GM18511 (cell line): ENCODE results near the gene SLC12A7.
A peak's percentile ranks its signal among the peaks of the same experiment; 100 is the strongest.

Experiments
- ATAC-seq: cut with Tn5 transposase; IDR thresholded peaks from one replicate; pipeline ENCODE4 v1.9.1; 2021; ENCODE audit warnings: mild to moderate bottlenecking, moderate library complexity; ENCODE audit not compliant: unreplicated experiment

Gene SLC12A7

DNA sequence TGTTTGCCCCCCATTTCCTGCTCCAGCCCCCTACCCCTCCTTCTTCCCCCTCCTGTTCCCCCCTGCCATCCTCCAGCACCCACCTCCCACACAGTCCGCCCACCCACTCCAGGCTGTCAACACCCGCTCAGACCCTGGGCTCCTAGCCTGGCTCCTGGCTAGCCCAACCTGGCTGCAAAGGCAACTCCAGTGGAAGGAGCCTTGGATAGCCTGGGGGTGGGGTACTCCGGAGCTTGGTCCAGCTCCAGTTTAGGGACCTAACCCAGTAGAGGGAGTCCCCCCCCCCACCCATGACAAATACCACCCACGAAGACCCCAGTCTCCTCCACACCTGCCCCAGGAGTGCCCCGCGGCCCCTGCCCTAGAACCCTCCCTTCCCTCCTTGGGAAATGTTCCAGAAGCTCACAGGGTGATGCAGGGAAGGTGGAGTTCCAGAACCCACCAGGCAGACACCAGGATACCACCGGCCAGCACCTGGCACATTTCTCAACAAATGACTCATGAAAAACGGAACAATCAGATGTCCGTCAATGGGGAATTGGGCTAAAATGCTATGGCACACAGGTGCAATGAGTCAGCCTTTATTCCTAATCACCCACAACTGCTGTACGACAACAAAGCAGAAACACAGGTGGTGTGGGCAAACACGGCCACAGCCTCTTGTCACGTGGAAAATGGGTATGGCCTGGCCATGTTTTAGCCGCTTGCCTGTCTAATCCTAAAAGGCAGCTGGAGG, 901 bp upstream of the SLC12A7 start:
- no peak for ATAC-seq

DNA sequence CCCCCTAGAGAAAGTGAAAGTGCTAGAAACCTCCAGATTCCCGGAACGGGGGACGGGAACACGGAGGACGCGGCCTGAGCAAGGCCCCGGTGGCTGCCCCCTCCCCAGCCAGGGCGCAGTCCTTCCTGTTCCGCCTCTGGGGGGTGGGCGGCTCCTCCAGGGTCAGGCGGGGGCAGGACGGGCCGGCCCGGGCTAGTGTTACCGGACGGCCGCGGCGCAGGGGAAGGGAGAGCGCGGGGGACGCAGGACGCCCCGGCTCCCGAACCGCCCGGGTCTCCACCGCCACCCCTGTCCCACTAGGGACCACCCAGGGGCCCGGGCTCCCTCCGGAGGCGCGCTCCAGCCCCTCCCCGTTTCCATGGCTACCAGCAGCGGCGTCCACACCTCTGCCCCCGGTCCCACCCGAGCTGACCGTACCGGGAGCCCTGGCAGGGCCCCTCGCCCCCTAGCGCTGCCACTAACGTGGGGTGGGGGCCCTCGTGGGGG, 579 bp downstream of the SLC12A7 start:
- ATAC-seq, result peak; percentile 37

DNA sequence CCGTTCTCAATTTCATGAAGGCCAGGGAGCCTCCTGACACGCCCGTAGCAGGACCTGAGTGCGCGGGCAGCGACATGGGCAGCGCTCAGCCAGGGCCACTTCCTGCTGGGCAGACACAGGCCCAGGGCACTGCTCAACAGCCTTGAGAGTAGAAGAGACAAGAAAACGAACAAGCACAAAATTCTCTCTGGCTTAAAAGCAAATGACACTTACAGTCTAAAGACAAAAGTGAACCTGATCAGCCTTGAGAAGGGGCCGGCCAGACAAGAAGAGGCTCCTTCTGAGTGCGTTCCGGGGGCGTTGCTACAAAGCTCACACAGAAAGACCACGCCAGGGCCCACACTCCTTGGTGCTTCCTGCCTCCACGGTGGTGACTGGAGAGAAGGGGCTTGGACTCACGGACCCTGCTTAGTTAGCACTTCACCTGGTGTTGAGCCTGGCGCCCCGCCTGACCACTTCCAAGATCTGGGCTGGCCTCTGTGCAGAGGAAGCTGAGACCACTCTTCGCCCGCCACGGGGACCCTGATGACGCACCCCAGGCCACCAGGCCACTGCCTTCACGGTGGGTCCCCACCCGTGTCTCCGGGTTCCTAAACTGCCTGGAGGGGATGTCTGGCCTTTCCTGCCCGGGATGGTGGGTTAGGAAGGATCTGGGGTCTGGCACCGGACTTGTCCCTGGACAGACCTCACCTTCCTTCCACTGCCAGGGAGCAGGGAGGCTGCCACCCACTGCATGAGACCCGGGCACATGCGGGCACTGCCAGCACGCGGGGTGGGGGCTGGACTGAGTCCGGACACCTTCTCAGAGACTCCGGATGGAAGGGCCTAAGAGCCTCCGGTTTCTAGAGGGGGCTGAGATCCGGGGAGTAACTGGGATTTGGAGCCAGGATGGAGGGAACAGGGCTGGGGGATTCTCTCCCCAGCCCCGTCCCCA, 1.3 kb downstream of the SLC12A7 start:
- ATAC-seq, result peak; percentile 31

DNA sequence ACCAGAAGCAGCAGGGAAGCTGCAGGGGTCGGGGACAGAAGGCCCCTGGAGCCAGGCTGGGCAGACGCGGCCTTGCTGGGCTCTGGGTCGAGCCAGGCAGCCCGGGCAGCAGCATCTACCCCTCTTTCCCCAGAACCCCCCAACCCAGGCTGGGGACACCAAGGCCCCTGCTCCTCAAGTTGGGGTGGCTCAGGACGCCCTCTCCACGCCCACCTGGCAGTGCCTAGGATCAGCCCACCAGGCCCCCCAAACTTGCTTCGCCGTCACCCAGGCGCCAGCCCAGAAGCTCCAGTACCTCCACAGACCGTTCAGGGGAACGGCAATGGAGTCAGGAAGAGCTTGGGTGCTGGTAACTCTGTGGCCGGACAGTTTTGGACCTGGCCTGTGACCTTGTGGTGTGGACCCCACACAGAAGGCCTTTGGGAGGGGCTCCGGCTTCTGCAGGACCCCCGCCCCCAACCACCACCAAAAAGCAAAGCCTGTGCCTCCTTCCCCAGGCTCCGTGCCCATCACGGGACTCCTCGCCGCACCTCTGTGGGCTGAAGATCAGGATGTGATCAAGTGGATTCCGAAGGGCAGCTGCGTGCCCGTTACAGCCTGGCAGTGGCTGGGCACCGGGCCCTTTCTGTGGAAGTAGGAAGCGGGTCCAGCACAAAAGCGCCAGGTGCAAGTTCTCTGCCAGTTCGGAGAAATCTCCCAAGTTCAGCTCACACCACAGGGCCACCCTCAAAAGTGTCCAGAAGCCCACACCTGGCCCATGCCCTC, 2.1 kb downstream of the SLC12A7 start:
- ATAC-seq, result no peak

DNA sequence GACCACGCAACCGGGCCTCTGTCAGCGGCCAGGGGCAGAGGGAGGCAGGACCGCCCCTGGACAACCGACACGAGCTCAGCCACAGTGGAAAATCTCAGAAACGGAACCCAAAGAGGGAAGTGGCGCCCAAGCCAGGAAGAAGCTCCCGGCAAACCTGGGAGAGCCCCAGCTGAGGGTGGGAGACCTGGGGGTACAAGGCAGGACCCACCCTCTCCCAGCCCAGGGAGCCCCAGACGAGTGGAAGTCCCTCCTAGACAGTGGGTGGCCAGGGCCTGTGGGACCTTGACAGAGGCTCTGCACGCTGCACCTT, 3.0 kb downstream of the SLC12A7 start:
- no peak for ATAC-seq

DNA sequence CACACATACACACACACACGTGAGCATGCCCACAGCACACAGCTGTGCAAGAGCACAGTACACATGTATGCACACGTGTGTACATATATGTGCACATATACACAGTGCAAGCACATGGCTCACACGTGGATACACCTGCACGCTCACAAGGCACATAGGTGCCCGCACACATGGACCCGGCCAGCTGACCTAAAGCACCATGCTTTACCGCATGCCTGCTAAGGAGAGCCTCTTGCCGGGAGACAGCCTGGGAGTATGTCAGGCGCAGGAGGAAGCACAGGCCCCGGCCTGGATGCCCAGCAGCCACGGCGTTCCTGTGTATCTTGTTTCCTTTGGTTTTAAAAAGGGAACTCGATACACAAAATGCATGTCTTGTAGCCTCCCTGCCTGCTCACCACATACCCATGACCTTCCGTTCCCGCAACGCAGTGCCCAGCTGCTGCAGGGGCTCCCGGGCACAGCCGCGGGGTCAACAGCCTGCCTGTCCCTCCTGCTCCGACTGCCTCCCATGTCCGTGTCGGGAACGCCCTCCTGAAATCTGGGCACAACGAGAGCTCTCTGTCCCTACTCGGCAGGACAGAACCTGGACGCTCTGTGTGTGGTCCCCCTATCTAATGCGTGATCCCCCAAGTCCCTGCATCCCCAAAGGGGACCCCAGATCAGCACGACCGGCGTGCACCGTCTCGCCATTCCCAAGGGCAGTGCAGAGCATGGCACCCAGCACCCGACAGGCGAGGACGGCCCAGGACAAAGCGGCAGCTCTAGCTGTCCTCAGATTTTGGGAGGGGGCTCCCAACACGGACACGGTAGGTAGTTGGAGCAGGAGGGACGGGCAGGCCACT, 3.6 kb downstream of the SLC12A7 start:
- ATAC-seq, result no peak

DNA sequence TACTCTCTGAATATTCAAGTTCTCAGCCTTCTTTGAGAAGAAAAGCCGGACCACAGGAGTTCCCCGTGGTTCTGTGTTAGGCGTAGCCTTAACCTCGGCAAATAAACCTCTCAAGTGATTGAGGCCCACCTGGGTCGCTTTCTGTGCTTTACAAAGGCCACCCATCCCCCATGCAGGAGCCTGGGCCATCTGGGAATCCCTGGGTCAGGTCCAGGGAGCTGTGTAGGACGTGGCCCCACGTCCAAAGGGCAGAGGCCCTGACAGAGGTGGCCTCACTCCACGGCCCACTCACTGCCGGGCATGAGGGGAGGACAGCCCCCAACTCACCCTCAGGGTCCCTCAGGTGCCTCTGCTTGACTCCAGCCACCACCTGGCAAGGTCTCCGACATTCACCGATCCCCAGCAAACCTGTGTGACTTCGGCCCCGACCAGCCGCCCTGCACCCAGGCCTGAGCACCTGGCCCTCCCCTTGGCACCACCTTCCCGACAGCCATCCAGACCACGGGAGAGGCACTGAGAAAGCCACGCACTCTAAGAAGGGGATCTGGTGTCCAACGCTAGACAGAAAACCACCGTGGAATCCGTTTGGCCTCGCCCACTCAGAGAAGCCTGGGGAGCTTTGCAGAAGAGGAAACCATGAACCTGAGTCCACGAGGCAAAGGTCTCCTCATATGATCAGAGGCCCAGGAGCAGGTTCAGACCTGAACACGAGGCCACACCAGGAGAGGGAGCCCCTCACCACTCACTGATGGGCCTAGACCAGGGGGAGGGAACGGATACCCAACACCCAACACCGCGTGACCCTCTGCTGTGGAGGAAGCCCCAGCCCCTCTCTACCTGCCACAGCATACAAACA, 4.5 kb downstream of the SLC12A7 start:
- ATAC-seq, result no peak

DNA sequence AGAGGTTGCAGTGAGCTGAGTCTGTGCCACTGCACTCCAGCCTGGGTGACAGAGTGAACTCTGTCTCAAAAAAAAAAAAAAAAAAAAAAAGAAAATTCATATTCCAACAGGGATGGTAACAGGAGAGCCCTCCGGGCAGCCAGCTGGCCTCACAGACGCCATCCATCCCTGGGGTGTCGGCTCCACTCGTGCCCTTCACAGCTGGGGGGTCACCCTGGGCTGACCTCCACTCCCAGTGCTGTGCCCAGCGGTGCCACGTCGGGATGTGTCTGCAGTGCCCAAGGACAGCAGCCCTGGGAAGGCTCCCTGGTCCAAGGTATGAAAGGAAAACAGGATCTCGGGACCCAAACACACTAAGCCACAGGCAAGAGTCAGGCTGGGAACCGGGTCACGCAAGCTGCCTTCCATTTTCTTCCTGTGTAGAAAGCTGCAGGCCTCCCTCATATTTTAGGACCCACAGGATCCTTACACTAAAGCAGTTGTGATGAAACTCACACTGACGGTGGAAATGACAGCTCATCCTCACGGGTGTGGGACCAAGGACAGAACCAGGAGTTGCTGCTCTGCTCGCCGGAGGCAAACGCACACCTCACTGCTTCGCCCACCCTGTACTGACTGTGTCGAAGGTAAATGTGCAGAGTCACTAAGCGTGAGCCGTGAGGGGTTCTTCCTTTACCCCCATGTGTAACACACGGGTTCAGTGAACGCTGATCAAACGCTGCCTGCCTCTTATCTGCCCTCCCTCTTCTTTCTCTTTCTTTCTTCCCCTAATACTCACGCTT, 5.3 kb downstream of the SLC12A7 start:
- no peak for ATAC-seq

DNA sequence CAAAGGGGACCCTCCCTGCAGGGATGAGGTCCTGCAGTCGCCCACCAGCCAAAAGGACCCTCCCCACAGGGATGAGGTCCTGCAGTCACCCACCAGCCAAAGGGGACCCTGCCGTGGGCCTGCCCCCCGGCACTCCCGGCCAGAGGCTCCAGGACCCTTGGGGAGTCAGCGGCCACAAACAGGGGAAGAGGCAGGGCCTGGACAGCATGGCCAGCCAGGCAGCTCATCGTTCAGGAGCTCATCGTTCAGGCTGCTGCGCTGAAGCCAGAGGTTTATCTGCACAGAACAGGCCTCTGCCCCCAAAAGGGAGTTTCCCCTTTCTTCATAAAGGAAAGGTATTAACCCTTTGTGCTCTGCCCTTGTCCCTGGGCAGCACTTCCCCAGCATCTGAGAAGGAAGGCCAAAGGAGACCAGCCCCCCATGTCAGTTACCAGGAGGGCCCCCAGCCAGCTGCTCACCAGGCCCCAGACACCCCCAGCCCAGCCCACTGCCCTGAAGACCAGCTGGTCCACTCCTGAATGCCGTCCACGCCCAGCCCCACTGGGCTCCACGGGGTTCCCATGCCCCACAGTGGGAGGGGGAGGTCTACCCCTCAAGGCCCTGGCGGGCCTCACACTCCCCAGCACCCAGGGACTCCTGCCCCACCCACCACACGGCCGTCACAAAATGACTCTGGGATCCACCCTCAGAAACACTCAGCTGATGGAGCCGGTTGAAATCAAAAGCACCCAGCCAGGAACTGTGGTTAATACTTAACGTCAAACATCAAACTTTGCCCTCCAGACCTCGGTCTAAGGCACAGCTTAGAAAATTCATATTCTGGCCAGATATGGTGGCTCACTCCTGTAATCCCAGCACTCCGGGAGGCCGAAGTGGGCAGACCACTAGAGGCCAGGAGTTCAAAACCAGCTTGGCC, 6.3 kb downstream of the SLC12A7 start:
- ATAC-seq, result peak; percentile 71

DNA sequence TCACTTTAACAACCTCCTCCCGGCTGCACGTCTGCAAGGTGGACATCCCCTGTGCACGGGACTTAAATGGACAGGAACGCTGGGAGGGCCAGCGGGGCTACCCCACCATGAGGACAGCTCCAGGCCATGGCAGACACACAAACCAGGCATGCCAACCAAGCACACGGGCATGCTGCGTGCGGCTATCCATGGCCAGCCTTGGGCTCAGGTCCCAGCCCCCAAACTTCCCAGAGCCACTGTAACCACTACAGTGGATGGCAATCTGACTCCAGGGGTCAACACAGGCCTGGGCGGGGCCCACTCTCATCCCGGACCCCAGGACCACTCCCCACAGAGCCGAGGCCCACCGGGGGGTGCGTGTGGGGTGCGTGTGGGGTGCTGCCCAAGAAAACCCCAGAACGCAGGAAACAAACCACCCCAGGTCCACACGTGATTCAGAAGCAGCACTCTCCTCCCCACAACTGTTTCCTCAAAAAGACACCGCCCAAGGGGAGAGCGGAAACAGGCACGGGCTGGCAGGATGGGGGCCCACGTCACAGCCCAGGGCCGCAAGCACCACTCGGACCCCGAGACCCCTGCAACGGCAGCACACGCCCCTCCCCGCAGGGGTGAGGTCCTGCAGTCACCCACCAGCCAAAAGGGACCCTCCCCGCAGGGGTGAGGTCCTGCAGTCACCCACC, 7.4 kb downstream of the SLC12A7 start:
- ATAC-seq, result peak; percentile 54

DNA sequence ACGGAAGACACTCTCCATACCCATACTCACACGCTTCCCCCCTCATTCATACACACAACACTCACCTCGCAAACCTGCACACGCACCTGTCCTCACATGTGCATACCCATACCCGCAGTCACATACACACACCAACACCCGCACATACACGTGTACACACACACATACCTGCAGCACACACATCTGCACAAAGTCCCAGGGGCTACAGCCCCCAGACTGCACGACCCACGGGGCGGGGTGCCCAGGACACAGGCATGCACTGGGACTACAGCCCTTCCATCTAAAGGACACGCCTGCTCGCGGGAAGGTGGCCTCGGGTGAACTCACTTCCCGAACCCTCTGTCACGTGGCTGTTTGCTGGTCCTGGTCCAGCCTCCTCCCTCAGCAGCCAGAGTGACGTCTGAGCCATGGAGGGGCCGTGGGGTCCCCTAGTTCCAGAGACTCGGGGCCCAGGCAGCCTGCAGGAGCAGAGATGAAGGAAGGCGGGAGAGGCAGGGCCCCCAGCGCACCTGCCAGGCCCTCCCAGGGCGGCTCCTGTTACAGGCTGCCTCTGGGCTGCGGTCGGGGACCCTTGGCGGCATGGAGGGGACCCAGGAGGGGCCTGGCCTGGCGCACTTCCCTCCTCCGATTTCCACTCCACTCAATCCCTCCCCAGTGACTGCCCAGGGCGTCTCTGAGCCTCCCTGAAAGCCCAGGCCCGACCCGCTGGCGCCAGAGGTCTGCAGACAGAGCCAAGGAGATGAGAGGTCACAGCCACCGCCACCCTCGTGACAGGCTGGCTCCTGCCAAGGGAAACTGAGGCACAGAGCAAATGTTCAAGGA, 8.1 kb downstream of the SLC12A7 start:
- no peak for ATAC-seq

DNA sequence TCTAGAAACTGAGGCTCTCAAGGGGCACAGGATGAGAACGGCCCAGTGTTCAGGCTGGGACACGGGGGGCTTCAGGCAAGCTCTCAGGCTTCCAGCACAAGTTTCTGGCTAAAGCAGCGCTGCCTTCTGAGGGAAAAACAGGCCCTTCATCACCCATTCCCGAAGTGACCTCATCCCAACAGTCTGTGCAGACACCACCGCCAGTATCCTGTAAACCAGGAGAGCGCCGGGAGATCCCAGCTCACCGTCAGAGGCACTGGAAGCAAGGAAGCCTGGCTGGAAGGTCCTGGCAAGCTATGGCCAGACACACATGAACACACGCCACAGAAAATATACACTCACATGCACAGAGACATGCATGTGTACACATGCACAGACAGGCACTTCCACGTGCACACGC, 8.8 kb downstream of the SLC12A7 start:
- no peak for ATAC-seq

DNA sequence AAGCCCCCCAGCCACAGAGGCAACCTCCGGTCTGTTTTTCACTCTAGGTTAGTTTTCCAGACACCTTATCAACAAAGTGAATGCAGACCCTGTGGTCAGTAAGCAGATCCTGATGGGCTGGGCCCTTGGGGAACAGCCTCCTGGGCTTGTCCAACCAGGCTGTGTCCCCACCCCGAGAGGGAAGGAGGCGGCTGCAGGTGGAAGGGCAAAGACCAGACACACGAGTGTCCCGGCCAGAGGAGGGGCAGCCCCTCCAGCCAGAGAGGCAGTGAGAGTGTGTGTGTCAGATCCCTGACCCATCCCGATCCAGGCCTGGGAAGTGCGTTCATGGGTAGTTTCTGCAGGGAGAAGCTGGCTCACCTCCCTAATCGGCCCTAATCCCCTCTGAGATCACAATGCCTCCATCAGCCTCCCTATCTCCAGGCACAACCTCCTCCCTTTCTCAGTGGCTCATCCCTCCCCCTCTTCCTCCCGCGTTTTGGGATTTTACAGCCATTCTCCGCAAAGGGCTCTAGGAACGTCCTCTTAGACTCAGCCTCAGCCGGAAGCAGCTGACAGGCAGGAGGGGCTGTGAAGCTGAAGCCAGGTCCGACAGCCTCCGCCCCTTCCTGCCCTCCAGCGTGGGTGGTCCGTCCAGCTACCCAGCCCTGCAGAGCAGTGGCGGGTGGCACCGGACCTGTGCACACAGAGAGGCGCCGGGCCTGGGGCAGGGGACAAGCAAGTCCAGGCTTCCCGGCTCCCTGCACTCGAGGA, 9.7 kb downstream of the SLC12A7 start:
- no peak for ATAC-seq

DNA sequence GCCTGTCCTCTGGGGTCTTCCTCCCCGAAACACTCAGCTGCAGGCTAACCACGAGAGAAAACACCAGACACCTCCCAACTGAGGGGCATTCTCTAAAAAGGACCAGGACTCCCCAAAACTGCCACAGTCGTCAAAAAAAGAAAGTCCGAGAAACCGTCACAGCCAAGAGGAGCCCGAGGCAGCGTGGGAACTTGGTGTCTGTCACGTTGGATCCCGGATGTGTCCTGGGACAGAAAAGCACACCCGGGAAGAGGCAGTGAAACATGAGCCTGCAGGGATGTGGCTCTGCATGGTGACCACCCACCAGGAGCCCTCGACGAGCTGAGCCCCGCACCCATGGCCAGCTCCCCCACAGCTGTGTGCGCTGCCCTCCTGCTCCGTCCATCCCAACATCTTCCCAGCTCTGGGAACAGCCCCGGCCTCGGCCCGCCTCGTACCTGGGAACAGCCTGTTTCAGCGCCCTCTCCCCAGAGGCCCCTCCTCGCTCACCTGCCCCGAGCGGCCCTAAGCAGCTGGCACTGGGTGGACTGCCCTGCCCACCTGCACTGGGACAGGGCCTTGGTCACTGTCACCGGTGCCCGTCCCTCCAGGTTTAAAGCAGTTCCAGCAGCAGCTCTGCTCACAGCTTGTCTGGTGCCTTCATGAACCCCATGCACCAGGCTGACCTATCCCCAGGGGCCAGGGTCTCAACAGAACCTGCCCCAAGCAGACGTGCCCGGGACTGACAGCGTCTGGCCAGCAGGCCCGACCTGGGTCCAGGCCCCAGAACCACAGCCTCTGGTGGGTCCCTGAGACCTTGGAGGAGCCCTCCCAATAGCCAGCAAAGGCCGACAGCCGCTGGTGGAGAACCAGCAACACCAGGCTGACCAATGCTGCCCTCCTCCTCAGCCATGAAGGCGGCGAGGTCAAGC, 10.9 kb downstream of the SLC12A7 start:
- no peak for ATAC-seq
